ENCODE data around the gene ALOX15B. TPM values are rescaled to one million over a fixed set of nuclear protein-coding genes. Genes with fewer than 3 reads are reported as not detected.

The ALOX15B gene
- total and polyA plus RNA-seq, 10 of the 15 experiments (the other 5 are each of a cell fraction or from before 2014, with no cell fraction given): 0.01 TPM; not detected in 9

- TF ChIP-seq RBBP5 (conservative IDR thresholded peaks at IDR 0.05) (no peak), EZH2 (IDR thresholded peaks at IDR 0.05; ENCODE audit: borderline replicate concordance, control insufficient read depth, low read depth, low read length) (no peak), STAT1 (conservative IDR thresholded peaks at IDR 0.05) (no peak), JUND (IDR thresholded peaks at IDR 0.05; ENCODE audit: low read depth, low read length) (no peak), RELB (IDR thresholded peaks at IDR 0.05; ENCODE audit: low read depth) (no peak), PAX8 (IDR thresholded peaks at IDR 0.05) (no peak), RB1 (IDR thresholded peaks at IDR 0.05; ENCODE audit: borderline replicate concordance) (no peak)
Measured at GRCh38 chr17:8072729-8073461, 34.0 kb downstream of the ALOX15B start (continued).

- POLR2A ChIA-PET: interaction anchor here (0.6 to 1.1 kb wide), 2 partner anchors 43 to 45 kb away, joined by 3 to 6 read pairs; partner anchors contain the start of gene ALOXE3
- in situ Hi-C loops (cut with MboI) (loop anchor here (10.0 kb wide), 1 partner anchor 671 kb away; the partner anchor contains the start of gene CCDC42), intact Hi-C loops (cut with micrococcal nuclease; ENCODE audit: unreplicated experiment) (loop anchor here (10.0 kb wide), 1 partner anchor 671 kb away; the partner anchor contains the start of gene CCDC42)
- RAD21 ChIA-PET (ENCODE audit: unreplicated experiment): interaction anchor here (0.6 to 3.0 kb wide), 13 partner anchors 12 to 412 kb away, joined by 3 to 25 read pairs (median 4); partner anchors contain the start of genes ALOXE3 and RNF227
- Histone ChIP-seq H3K36me3 (ENCODE audit: control insufficient read depth in 2 of 2, insufficient read depth in 2 of 2, low read length in 1 of 2) (no peaks in the 10 kb centered on the region), H3K4me3 (no peak overlapping the region), H3K9me3 (replicated peaks; ENCODE audit: control insufficient read depth, insufficient read depth, low read length) (no peaks in the 10 kb centered on the region), H4K20me1 (ENCODE audit: control insufficient read depth, insufficient read depth) (no peaks in the 10 kb centered on the region), H3K27me3 (replicated peaks in 1 of 2; ENCODE audit: control insufficient read depth in 2 of 2, insufficient read depth in 2 of 2, low read length in 1 of 2) (peaks cover 8 to 20% of the 10 kb centered on the region in 2 experiments), H3K4me2 (ENCODE audit: control insufficient read depth, insufficient read depth) (no peak overlapping the region; the same call in 1 of the 2 replicates), H3K4me1 (ENCODE audit: control insufficient read depth, insufficient read depth, low read length) (no peaks in the 10 kb centered on the region), H3K27ac (ENCODE audit: control insufficient read depth, insufficient read depth) (no peak overlapping the region), H3K79me2 (ENCODE audit: control insufficient read depth, insufficient read depth, low read length) (no peaks in the 10 kb centered on the region), H3K9ac (ENCODE audit: control insufficient read depth, insufficient read depth, low read length) (no peak overlapping the region), H2AFZ (ENCODE audit: control insufficient read depth, low read depth, low read length) (peak overlapping the region; percentile 20; the same call in 1 of the 2 replicates)
- BruUV-seq (replicated peaks): no TSS peak
- peak; percentile 97 for ATAC-seq
- no peak for DNase-seq (ENCODE audit: low read depth, low spot score)
- CTCF ChIA-PET: interaction anchor here (0.5 to 9.4 kb wide), 38 partner anchors 8 to 712 kb away, joined by 3 to 159 read pairs (median 4); partner anchors contain the start of genes ALOXE3 and HES7
- SMC1A ChIA-PET (ENCODE audit: uncharacterized antibody, unreplicated experiment): interaction anchor here (0.6 to 4.7 kb wide), 9 partner anchors 13 to 227 kb away, joined by 3 to 37 read pairs (median 5); partner anchors contain the start of gene ALOXE3
- FAIRE-seq: peak; percentile 77
- WGBS (ENCODE audit: insufficient coverage, insufficient replicate concordance, low lambda C conversion rate, missing lambda C conversion rate): 9% methylated on average over 27 of the region's 28 CpGs
- no peak for TF ChIP-seq ZNF207 (IDR thresholded peaks at IDR 0.05; ENCODE audit: borderline replicate concordance)
- no peak for TF ChIP-seq KLF5 (IDR thresholded peaks at IDR 0.05; ENCODE audit: partially characterized antibody)
- TF ChIP-seq ZBTB11 (CRISPR knock-in tag; IDR thresholded peaks at IDR 0.05): no peak
- TF ChIP-seq NFYB (IDR thresholded peaks at IDR 0.05; ENCODE audit: insufficient read depth, low read depth, low read length): no peak
- TF ChIP-seq IKZF1 (conservative IDR thresholded peaks at IDR 0.05): peak; percentile 30; the same call in 1 of the 2 replicates
- TF ChIP-seq SP1 (IDR thresholded peaks at IDR 0.05; ENCODE audit: low read depth, low read length): no peak
- no peak for TF ChIP-seq MAX (IDR thresholded peaks at IDR 0.05; ENCODE audit: low read depth, low read length)
- TF ChIP-seq POLR2A (IDR thresholded peaks at IDR 0.05; ENCODE audit: low read depth, low read length): no peak
Measured at GRCh38 chr17:8073627-8074484, 35.0 kb downstream of the ALOX15B start.
